ENCODE results near the gene TMX1.
A peak's percentile ranks its signal among the peaks of the same experiment; 100 is the strongest.

TMX1 gene

DNA sequence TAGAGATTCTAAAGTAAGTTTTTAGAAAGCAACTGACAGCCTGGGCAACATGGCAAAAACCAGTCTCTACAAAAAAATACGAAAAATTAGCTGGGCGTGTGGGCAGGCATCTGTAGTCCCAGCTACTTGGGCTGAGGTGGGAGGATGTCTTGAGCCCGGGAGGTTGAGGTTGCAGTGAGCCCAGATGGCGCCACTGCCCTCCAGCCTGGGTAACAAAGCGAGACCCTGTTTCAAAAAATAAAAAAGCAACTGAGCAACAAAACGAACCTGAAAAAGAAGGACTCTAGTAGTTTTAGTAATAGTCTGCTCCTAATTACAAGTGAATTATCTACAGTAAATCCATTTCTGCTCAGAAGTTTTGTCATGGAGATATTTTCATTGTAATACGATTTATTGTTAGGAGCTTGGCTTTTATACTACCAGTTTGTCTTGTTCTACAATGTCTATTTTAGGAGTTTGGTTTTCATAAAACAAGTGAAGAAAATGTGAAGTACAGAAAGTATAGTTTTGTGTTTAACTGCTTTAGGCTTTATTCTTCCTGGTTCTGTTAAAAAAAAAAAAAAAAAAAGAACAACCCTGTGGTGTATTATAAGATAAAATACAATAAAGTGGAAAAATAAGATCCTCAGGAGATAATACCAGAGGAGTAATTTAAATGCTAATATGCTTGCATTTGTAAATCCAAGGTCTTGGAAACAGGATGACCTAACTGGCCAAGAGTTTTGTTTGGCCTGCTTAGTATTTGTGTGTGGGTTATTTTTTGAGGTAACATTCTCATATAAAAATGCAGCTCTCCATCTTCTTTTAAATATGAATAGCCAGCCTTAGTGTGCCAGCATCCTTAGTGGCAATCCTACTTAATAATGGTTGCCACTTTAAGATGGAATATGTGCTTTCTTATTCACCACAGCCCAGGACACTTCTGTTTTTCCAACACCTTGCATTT lies 2.8 kb downstream of the TMX1 start:
- peak in 4 of 51 donors; percentile 2 to 14 (median 6) for DNase-seq

DNA sequence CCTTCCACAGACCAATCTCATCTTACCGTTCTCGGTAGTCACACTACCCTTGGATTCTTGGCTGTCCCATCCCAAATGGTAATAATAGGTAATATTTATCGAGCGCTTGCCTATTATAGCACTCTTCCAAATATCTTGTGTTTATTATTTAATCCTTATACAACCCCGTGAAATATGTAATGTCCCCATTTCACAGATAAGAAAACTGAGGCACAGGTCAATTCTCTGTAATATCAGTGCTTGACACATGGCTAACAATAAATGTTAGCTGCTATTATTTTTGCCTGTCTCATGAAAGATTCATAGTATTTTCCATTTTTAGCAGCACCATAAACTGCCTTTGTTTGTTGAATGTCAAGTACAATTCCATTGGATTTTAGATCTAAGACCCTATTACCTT lies 4.5 kb downstream of the TMX1 start:
- DNase-seq: no peak

DNA sequence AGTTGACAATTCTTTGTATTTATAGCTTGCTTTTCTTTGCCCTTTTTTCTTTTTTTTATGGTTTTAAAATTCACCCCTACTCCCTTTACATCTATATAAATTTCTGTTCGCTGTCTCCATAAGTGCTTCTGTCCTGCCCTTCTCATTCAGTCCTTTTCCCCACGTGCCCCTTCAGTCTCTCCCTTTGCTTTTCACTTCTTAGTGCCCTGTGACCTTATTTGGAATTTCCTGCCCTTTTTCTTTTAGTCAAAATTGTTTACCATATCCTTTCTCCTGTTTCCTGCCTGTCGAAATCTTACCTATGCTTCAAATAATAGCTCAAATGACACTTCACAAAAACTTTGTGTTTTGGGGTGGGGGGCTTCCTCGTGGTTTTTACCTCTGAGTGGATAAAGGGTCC lies 6.0 kb downstream of the TMX1 start:
- no peak for DNase-seq

DNA sequence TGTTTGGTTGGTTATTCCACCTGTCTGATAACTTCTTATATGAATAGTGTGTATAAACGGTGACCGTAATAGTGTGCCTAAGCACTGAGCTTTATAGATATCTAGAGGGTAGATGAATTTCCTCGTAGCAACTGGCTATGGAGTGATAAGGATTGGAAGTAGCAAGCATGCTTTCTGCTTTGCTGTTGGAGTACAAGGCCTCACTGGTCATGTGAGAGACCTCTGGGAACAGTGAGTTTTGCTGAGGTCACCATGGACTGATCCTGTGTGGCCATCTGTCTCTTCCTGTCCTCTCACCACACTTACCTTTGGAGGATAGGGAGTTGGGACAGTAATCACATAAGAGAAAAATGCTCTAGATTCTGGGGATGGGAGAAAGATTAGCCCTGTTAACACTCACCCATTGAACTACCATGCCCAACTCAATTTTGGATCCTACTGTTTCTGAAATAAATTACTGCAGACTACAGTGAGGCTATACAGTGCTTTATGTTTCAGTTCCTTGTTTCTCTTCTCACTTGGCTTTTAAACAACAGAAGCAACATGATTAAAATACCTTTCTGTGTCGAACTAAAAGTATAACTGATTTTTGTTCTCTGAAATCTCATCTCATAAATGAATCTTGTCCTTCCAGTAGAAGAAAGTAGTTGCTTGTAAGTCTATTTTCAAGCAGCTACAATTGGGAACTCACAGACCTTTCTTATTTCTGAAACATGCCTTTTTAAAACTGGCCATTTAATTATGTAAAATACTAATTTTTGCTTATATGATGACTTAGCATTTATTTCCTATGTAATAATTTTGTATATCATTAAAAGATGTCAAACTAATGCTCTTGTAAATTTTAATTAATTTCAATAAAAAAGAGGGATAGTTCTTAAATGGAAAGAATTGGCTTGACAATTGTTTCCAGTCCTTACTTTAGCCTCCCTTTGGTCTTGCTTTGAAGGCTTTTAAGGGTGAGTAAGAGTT lies 8.3 kb downstream of the TMX1 start:
- no peak for DNase-seq

DNA sequence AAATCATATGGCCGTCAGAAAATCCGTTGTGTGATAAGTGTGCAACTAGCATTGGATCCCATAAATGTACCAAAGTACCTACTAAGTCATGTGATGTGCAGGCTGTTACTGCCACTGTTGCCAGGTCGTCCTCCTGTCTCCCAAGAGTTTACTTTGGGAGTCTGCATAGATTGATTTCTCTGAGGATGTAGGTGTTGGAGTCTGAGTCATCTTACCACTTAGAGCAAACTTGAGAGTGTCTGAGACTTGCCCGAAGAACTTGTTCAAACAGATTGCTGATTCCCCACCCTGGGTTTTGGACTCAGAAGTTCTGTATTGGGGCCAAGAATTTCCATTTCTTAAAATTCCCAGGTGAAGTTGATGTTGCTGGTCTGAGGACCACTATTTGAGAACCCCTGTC lies 11.4 kb downstream of the TMX1 start:
- no peak for DNase-seq

DNA sequence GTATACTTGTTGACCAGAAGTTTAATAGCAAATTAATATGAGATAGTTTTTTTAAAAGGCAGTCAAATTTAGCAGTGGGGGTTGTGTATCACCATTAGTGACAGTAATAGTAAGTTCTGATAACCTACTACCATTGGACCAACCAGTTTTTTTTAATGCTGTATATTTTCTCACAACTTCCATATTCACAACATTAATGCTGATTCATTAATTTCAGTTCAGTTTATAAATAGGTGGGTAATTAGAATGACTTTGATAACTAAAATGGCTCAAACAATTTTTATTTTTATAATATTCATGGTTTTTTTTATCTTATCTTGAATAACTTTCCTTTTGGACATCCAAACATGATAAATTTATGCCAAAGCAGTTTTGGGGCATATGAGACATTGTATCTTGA lies 13.8 kb downstream of the TMX1 start:
- no peak for DNase-seq

DNA sequence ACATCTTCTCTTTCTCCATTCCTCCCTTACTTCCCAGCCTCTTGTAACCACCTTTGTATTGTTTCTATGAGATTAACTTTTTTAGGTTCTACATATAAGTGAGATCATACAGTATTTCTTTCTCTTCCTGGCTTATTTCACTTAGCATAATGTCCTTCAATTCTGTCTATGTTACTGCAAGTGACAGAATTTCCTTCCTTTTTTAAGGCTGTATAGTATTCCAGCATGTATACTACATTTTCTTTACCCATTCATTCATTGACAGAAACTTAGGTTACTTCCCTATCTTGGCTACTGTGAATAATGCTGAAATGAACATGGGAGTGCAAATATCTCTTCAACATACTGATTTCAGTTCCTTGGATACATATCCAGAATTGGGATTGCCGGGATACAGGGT lies 18.2 kb downstream of the TMX1 start:
- DNase-seq: no peak

DNA sequence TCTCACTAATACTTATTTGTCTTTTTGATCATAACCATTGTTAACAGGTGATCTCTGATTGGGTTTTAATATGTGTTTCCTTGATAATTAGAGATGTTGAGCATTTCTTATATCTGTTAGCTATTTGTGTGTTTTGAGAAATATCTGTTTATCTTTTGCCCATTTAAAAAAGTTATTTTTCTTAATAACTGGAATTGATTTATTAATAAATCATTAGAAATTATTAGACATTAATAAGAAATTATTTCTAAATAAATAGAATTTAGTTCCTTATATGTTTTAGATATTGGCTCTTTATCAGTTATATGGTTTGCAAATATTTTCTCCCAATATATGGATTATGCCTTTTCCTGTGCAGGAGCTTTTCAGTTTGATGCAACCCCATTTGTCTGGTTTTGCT lies 18.7 kb downstream of the TMX1 start:
- no peak for DNase-seq

DNA sequence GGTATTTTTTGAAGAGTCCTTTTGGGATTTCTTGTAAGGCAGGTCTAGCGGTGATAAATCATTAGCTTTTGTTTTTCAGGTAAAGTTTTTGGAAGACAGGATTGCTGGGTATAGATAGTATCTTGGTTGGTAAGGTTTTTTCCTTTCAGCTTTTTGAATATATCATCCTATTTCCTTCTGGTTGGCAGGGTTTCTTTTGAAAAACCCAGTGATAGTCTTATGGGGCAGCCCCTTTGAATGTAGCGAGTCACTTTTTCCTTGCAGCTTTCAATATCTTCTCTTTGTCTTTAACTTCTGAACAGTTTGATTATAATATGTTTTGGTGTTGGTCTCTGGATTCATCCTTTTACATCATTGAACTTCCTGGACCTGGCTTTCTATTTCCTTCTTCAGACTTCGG lies 20.2 kb downstream of the TMX1 start:
- no peak for DNase-seq

DNA sequence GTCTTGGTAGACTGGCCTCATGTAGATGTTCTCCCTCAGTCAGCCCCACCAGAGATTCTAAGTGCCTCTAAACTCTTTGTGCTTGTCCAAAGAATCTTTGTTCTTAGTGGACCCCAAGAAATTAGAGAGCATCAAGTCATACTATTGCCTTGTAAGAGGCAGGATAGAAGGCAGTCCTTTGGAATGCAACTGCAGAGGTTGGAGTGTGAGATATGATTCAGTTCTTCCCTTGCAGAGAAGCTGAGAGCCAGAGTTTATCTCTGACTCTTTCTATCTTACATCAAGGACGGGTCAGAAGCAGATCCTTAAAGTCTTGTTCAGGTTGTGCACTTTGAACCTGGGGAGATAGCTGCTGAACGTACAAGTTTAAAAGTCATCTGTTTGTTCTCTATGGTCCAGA lies 21.1 kb downstream of the TMX1 start:
- DNase-seq: no peak

DNA sequence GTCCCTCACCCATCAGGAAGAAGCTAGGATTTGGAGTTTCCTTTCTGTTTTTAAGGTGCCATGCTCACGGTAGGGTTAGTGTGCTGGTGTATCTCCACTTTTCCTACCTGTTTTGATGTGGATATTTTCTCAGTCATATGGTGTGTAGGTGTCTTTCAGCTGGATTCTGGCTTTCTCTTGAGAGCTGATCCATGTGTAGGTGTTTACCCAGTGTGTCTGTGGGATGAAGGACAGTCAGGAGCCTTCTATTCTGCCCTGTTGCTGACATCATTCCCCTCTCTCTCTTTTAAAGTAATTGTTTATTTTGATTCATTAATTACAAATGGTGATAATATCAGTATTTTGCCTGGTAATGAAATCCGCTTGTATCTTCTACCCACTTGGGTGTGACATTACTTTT lies 22.8 kb downstream of the TMX1 start:
- DNase-seq: no peak

DNA sequence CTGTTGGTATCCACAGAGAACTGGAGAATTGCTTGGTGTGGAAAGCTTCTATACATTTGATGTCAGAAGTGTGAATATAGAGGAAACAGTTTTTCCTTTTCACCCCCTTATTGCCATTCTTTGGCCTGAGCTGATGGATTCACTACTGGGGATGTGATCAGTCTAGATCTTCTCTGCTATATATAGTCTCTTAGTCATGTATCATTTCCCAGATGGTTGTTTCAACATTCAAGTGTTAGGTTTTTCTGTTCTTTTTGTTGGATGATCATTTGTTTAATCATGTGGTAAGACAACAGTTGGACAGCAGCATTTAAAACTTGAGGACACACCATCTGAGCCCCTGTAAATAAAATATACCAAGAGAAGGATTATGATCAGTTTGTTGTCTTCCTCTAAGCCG lies 29.6 kb downstream of the TMX1 start:
- DNase-seq: no peak

DNA sequence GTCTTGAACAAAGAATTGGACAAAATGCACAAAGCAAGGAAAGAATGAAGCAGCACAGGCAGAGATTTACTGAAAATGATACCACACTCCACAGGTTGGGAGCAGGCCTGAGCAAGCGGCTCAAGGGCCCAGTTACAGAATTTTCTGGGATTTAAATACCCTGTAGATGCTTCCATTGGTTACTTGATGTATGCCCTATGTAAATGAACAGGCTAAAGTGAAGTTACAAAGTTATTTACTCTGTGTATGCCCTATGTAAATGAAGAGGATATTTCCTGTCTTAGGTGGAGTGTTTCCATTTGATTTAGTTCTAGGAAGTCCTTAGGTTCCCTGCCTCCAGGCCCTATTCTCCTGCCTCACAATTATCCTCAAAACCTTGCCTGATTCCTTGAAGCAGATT lies 36.6 kb downstream of the TMX1 start:
- DNase-seq: no peak

DNA sequence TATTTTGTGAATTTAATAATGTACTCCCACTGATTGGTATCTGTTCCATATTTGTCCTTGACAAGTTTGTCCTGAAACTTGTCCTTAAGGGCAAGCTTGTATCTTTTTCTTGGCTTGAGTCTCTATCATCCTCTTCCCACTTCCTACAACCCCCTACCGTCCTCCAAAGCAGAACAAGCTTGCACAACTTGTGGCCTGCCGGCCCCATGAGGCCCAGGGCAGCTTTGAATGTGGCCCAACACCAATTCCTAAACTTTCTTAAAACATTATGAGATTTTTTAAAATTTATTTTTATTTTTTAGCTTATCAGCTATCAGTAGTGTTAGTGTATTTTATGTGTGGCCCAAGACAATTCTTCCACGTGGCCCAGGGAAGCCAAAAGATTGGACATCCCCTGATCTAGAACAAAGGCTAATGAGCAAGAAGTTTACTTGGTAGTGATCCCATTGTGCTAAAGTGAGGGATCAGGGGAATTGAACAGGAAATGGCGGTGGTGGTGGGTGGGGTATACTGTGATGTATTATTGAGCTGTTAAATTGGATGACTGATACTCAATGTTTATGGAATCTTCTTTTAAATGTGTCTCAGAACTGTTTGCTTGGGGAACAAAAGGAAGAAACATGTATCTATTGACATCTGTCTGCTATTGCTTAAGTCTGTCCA lies 37.8 kb downstream of the TMX1 start:
- no peak for DNase-seq

DNA sequence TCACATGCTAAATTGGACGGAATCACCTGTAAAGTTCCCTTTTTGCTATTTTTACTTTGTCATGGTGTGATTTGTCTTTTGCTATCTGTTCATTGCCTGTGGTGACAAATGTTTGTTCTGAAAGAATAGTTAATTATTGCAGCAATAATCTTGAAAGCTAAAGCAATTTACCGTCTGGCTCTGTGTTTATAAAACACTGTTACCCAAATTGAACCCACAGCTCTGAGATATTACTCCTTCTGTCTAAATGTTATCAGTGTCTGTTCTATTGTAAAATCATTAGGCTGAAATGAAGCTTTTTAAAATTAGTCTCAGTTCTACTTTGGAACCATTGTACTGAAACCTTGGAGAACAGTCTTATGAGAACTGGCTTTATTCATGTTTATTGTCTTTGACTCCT lies 42.5 kb downstream of the TMX1 start:
- no peak for DNase-seq

DNA sequence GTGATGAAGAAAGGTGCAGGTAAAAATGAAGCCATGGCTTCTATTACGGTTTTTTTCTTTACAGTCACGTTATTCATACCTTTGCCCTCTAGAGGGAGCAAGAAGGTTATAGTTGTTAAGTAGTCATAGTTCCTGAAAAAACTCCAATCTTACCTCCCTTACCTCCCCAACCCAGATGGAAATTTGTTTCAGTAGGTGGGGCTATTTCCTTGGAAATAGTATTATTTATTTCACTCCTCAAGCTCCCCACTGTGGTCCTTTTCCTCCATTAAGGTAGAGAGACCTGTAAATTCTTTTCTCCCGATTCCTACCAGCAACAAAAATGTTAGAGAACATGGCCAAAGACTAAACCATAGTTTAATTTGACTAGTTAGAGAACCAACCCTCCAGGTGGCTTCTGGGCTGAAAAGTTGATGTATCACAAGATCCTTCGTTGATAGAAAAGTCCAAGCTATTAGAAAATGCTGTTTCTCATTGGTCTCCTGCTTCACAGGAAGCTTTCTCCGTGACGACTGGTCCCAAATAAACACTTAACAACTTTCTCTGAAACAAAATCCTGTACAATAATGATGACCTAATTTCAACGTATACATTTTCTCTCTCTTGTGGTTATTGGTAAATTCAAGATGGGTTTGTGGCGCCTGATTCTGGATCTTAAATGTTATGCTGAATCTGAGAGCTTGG lies 43.5 kb downstream of the TMX1 start:
- DNase-seq: peak in 1 of 51 donors; percentile 57

DNA sequence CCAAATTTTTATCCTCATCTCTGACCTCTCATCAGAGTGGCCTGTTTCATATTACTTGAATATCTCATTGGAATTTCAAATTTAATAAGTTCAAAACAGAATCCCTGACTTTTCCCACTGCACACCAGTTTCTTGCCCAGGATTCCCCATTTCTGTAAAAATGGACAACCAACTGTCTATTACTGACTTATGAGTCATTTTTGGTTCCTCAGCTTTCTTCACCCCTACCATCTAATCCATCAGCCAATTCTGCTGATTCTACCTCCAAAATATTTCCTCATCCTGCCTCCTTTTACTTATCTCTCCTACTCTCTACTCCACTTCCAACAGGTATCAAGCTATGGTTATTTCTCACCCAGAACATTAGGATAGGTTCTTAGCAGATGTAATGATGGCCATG lies 44.2 kb downstream of the TMX1 start:
- no peak for DNase-seq

DNA sequence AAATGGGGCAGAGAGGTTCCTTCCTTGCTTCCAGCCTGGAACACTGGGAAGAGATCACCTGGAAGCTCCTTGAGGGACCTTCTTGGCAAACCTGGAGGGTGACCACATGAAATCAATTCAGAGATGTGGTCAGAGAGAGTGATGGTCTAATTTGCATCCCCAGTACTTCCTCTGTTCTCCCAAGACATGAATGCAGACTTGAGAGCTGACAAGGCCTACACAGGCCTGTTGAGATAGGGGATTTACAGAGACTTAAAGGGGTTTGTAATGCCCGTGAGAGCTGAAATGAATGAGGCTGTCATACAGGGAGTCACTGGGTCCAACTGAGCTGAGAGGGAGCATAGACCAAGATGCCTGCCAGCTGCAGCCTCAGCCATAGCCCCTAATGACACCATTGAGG lies 45.1 kb downstream of the TMX1 start:
- DNase-seq: no peak

DNA sequence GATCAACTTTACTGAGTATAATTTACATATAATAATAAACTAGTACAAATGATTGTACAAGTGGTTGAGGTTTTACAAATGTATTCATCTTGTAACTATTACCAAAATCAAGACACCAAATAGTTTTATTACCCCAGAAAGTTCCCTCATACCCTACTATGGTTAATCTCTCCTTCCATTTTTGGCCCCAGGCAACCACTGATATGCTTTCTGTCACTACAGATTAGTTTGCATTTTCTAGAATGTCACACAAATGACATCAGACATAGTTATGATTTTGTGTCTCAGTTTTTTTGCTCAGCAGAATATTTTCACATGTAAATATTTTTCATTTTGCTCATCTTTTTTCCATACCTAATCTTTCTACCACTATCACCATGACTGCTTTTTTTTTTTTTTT lies 49.1 kb downstream of the TMX1 start:
- DNase-seq: no peak

DNA sequence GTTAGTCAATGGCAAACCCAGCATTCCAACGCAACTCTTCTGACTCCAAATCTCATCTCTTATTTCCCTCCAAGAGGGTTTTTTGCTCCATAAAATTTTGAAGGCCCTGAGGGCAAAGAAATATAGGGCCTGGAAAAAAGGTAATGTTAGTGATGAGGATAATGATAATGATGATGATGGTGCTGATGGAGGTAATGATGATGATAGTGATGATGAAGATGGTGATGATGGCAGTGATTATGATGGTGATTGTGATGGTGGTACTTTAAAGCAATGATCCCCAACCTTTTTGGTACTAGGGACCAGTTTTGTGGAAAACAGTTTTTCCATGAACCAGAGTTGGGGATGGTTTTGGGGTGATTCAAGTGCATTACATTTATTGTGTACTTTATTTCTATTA lies 50.1 kb downstream of the TMX1 start:
- no peak for DNase-seq

DNA sequence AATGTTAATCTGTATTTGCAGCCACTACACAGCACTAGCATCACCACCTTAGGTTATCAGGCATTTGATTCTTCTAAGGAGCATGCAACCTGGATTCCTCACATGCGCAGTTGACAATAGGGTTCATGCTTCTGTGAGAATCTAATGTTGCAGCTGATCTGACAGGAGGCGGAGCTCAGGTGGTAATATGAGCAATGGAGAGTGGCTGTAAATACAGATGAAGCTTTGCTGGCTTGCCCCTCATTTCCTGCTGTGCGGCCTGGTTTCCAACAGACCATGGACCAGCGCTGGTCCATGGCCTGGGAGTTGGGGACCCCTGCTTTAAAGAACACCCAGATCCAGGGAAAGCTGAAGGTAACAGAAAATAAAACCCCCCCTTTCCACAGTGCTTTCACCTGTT lies 51.0 kb downstream of the TMX1 start:
- DNase-seq: no peak
